ENCODE measurements around the gene SLC34A3. TPM values are rescaled to one million over a fixed set of nuclear protein-coding genes. Genes with fewer than 3 reads are reported as not detected.
A peak's percentile ranks its signal among the peaks of the same experiment; 100 is the strongest.

Gene SLC34A3
- total and polyA plus RNA-seq, 2 of the 8 experiments (the other 6 are each of a cell fraction or from before 2014, with no cell fraction given), result 0.08 TPM; not detected in 1

GRCh38 chr9:137253717-137254623 is 23.3 kb downstream of the SLC34A3 start:
- peak overlapping the region; percentile 68; the same call in 1 of the 2 replicates for H2BK12ac ChIP-seq (ENCODE audit: low read depth, low read length)
- peak overlapping the region in 1 of 4 experiments; percentile 47; a peak in 1 of 7 replicates for H3K9ac ChIP-seq (replicated peaks in 1 of 4; ENCODE audit: extremely low read depth in 1 of 4, low read depth in 3 of 4, low read length in 3 of 4)
- H2BK15ac ChIP-seq (ENCODE audit: low read length), result no peak overlapping the region
- no peak for DNase-seq (ENCODE audit: low read depth in 1 of 2, low spot score in 2 of 2)
- H3K23ac ChIP-seq (ENCODE audit: insufficient read length), result no peak overlapping the region
- TF ChIP-seq MAX (IDR thresholded peaks at IDR 0.05) (0 out of 2 replicates have a peak, but pooled peaks have one; percentile 12), CBX8 (IDR thresholded peaks at IDR 0.05; ENCODE audit: borderline replicate concordance, low read depth, low read length) (no peak)
- H3K4me3 ChIP-seq (ENCODE audit: extremely low read depth in 1 of 4, insufficient read depth in 2 of 4, low read depth in 3 of 4, low read length in 4 of 4), result peak overlapping the region; percentile 52 to 100 (median 88)
- H3K79me1 ChIP-seq (ENCODE audit: low read depth, low read length), result peaks cover 9% of the 10 kb centered on the region
- ChIA-PET POLR2A (ENCODE audit: partially characterized antibody) (interaction anchor here (0.9 to 69.9 kb wide), 4 partner anchors 3 to 116 kb away, joined by 3 to 1462 read pairs (median 734); partner anchors contain the start of genes CYSRT1, NDOR1, NELFB and RNF208), CTCF (ENCODE audit: partially characterized antibody) (interaction anchor here (0.6 to 2.5 kb wide), 20 partner anchors 9 to 225 kb away, joined by 3 to 28 read pairs (median 4); partner anchors contain the start of genes RNF224, SSNA1, TOR4A and TUBB4B)
- 81% methylated on average over 17 of the region's 21 CpGs; no CpG with 5 or more reads in 1 of the 2 experiments for WGBS, 2 experiments (ENCODE audit: extremely low coverage in 1 of 2, insufficient coverage in 1 of 2, insufficient read length in 1 of 2, insufficient replicate concordance in 2 of 2, low coverage in 1 of 2, low lambda C conversion rate in 2 of 2, missing lambda C conversion rate in 1 of 2)
- no peak overlapping the region for H3K56ac ChIP-seq (replicated peaks; ENCODE audit: insufficient read length, low read depth, low read length)
- H4K20me1 ChIP-seq (replicated peaks in 1 of 2; ENCODE audit: control insufficient read depth in 1 of 2, insufficient read depth in 2 of 2, low read length in 2 of 2), result peaks cover 0 to 5% of the 10 kb centered on the region in 2 experiments
- peak overlapping the region; percentile 16; the same call in 1 of the 2 replicates for H2BK5ac ChIP-seq (ENCODE audit: low read depth, low read length)
- H3K9me3 ChIP-seq (ENCODE audit: insufficient read depth in 2 of 2, low read depth in 1 of 2, low read length in 1 of 2), result no peaks in the 10 kb centered on the region
- no peak overlapping the region for H2BK120ac ChIP-seq (replicated peaks; ENCODE audit: low read depth, low read length)
- H3K27me3 ChIP-seq (replicated peaks in 1 of 4; ENCODE audit: control insufficient read depth in 3 of 4, extremely low read depth in 1 of 4, insufficient read depth in 3 of 4, low read length in 3 of 4), result peaks cover 0 to 7% (median 0%) of the 10 kb centered on the region in 4 experiments; a peak in 3 of 7 replicates
- H4K91ac ChIP-seq (replicated peaks; ENCODE audit: insufficient read length, low read length), result peak overlapping the region; percentile 57
- no peak overlapping the region for H3K14ac ChIP-seq (ENCODE audit: insufficient read length)
- H2BK20ac ChIP-seq (ENCODE audit: low read length), result no peak overlapping the region
- no peak overlapping the region for H4K5ac ChIP-seq (ENCODE audit: insufficient read length, low read depth, low read length)
- H2AK5ac ChIP-seq (ENCODE audit: low read depth, low read length), result peak overlapping the region; percentile 39; the same call in 1 of the 2 replicates
- no peak overlapping the region for H3K27ac ChIP-seq (ENCODE audit: low read depth, low read length)
- peaks cover 14% of the 10 kb centered on the region; the same call in 1 of the 2 replicates for H3K23me2 ChIP-seq (ENCODE audit: low read depth, low read length)
- H3K79me2 ChIP-seq (ENCODE audit: control insufficient read depth in 1 of 2, insufficient read depth in 2 of 2, low read length in 2 of 2), result peaks cover 0 to 13% of the 10 kb centered on the region in 2 experiments; a peak in 2 of 4 replicates
- peak overlapping the region; percentile 90 to 100 for H3K4me2 ChIP-seq (ENCODE audit: insufficient read depth in 1 of 2, low read depth in 2 of 2, low read length in 2 of 2)
- peaks cover 0 to 21% (median 16%) of the 10 kb centered on the region in 4 experiments; a peak in 5 of 7 replicates for H3K4me1 ChIP-seq (replicated peaks in 1 of 4; ENCODE audit: control insufficient read depth in 3 of 4, insufficient read depth in 4 of 4, low read length in 3 of 4)
- H3K4ac ChIP-seq (replicated peaks; ENCODE audit: insufficient read length, low read depth, low read length), result peak overlapping the region; percentile 75
- FAIRE-seq, result no peak
- peaks cover 1 to 13% (median 9%) of the 10 kb centered on the region in 4 experiments; a peak in 6 of 8 replicates for H3K36me3 ChIP-seq (ENCODE audit: control insufficient read depth in 2 of 4, insufficient read depth in 4 of 4, low read length in 3 of 4)
- H4K8ac ChIP-seq (ENCODE audit: extremely low read depth, insufficient read depth, low read length), result peak overlapping the region; percentile 54; the same call in 1 of the 2 replicates
- no peak overlapping the region for H2AFZ ChIP-seq (ENCODE audit: low read length)
- H3K18ac ChIP-seq (ENCODE audit: extremely low read depth, low read length), result peak overlapping the region; percentile 48

Measured in H1 (cell line).